C4-2B (cell line): ENCODE results near the gene AVL9.

ENCODE experiments used
- ZFX ChIP-seq: fragments of 450-650 bp; IDR thresholded peaks from 2 replicates; pipeline ENCODE4 v1.6.1; 2017
- TF ChIP-seq, protein P1 (sequence below): fragments of 450-650 bp; conservative IDR thresholded peaks from 2 replicates; pipeline ENCODE4 v1.5.1; 2017; ENCODE audit warnings: mild to moderate bottlenecking

DNA sequence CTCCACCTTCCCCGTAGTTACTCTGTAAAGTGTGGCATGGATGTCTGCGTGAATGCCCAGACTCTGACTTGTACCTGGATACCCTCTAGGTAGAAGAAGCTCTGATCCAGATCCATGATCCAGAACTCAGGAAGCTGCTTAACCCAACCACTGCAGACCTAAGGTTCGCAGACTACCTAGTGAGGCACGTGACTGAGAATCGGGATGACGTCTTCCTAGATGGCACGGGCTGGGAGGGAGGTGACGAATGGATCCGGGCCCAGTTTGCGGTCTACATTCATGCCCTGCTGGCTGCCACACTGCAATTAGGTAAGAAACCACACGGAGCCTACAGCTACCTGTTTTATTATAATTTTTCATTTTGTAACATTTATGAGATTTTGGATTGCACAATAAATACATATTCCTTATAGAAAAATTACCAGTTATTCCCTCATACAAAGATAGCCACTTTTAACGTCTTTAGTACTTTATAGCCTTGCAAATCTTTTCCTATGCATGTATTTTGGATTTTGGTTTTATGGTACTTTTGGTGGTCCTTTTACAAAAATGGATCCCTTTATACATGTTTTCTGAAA, 77.9 kb downstream of the AVL9 start:
- TF ChIP-seq, protein P1, sequence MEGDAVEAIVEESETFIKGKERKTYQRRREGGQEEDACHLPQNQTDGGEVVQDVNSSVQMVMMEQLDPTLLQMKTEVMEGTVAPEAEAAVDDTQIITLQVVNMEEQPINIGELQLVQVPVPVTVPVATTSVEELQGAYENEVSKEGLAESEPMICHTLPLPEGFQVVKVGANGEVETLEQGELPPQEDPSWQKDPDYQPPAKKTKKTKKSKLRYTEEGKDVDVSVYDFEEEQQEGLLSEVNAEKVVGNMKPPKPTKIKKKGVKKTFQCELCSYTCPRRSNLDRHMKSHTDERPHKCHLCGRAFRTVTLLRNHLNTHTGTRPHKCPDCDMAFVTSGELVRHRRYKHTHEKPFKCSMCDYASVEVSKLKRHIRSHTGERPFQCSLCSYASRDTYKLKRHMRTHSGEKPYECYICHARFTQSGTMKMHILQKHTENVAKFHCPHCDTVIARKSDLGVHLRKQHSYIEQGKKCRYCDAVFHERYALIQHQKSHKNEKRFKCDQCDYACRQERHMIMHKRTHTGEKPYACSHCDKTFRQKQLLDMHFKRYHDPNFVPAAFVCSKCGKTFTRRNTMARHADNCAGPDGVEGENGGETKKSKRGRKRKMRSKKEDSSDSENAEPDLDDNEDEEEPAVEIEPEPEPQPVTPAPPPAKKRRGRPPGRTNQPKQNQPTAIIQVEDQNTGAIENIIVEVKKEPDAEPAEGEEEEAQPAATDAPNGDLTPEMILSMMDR = no peak
- no peak for TF ChIP-seq ZFX
